ENCODE results near the gene CS.
A peak's percentile ranks its signal among the peaks of the same experiment; 100 is the strongest.

Gene CS

GRCh38 chr12:56242986-56243385, 57.1 kb downstream of the CS start:
- DNase-seq, result no peak

DNA sequence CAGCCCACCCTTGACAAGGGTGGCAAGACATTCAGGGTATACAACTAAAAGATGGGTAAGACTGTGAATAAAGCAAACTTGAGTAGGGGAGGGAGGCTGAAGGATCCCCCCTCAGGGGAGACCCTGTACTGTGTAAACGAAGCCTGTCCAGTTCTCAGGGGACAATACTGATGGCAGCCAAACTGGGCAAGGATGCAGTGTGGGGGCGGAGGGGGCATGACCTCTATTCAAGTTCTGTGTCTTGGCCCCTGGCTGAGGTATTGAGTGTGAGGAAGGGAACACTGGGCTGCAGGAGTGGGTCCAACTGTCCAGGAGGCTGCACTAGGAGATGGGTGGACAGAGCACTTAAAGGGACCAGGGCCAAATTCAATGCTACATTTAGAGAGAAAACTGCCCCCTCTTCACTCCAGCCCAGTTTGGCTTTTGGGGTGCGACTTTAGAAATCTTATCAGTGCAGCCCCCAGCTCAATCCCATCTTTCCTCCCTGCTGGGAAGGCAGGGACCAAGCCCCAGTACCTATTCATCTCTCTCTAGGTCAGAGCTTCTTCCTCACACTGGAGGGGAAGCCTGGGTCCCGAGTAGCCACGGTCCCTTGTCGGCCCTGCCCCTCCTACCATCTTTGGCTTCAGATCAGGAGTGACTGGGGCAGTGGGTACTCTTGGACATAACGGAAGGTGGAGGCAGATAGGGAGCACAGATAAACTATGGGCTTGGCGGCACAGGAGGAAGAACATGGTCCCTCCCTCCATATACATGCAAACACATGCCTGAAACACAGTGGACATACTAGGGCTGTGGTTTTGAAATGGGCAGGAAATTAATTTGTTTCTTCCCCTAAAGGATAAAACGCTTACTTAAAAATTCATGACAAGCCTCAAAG, 58.5 kb downstream of the CS start:
- peak; percentile 49 for DNase-seq

- no peak for DNase-seq
Measured at GRCh38 chr12:56237552-56237951, 62.6 kb downstream of the CS start.

- DNase-seq, result no peak
Measured at GRCh38 chr12:56236985-56237384, 63.1 kb downstream of the CS start.

DNA sequence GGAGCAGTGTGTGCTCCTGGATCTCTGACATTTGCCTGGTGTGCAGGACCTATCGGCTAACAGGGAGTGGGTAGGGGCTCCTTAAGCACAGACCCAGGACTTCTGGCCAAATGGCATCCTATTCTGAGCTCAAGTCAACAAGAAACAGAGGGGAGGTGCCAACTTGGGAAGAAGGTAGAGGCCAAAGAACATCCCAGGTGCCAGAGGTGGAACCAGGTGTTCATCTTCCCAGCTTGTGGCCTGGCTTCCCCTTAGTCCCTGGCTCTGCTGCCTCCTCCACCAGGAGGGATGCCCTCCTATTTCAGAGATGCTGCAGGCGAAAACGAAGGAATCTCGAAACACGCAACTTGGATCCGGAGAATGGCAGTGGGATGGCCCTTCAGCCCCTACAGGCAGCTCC, 64.0 kb downstream of the CS start:
- DNase-seq, result no peak

GRCh38 chr12:56234746-56235436, 65.2 kb downstream of the CS start:
- no peak for DNase-seq

DNA sequence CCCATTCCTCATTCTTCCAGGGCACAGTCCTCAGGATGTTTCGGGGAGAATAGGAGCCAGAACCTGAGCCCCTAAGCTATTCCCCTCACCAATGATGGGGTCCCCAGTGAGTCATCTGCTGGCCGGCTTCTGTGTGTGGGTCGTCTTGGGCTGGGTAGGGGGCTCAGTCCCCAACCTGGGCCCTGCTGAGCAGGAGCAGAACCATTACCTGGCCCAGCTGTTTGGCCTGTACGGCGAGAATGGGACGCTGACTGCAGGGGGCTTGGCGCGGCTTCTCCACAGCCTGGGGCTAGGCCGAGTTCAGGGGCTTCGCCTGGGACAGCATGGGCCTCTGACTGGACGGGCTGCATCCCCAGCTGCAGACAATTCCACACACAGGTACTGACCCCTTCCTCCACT, 68.9 kb downstream of the CS start:
- DNase-seq, result no peak

DNA sequence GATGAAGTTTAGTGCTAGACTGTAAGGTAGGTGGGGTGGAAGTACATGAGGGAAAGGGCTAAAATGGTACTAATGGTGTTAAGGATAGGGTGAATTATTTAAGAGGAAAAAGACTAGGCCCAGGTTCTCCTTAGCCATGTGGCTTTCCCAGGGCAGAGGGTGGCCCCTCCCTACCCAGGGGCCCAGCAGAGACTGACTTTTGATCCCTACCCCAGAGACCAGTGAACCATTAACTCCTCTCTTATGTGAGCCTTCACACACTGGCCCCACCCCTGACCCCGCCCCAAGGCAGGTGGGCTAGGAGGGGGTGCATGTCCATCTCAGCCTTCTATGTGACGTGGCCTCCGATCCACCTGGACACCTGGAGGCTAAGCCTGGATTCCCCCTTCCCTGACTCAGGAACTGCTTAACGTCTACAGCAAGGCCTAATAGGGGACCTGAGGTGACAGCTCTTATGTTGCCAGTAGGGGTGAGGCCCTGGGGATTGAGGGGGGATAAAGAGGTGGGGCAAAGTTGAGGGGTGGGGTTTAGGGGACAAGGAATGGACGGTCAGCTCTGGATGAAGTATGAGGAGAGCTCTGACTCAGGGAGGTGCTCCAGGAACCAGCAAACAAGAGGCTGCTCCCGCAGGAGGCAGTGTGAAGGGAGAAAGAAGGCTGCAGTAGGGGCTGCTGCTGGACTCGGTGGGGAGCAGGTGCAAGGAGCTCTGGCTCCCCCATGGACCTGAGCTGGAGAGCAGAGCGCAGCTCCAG, 69.5 kb downstream of the CS start:
- no peak for DNase-seq

DNA sequence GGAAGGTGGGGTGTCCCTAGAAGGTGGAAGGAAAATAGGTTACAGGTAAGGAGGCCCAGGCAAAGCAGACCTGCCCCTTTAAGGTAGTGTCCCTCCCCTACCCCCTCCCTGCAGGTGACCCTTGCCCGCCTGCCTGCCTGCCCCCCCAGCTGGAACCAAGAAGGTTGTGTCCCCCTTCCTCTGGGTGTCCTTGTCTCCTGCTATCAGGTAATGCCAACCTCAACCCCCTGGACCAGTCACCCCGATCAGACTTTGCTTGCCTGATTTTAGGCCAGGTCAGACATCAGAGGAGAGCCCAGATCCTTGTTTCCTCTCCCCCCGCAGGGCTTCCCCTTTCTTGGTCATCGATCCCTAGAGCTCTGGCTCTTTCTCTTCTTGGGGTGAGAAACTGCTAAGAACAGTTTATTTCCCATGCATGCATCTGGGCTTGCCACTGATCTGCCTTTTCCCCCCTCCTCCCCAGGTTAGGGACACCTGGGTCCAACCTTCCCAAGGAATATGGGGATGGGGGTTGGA, 70.2 kb downstream of the CS start, which contains the start of gene SLC39A5:
TSS of gene SLC39A5 (plus strand) at position 136 of the 516 bp plus-strand sequence. CDS start 1,224 bp downstream, outside the sequence.
- no peak for DNase-seq

DNA sequence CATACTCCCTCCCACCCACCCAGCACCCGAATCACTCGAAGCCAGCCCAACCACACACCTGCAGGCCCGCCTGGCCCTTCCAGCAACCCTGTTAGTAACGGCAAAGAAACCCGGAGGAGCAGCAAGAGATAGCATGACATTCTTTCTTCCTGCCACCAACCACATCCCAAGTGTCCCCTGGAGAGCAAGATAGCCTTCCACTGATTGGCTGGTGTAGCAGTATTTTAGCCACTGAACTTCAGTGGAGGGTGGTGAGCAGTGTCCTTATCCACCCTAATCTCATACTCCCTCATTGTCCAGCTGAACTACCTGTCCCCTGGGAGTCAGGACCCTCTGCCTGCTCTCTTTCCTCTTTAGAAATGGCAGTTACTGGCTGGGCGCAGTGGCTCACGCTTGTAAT, 71.0 kb downstream of the CS start:
- DNase-seq, result no peak

DNA sequence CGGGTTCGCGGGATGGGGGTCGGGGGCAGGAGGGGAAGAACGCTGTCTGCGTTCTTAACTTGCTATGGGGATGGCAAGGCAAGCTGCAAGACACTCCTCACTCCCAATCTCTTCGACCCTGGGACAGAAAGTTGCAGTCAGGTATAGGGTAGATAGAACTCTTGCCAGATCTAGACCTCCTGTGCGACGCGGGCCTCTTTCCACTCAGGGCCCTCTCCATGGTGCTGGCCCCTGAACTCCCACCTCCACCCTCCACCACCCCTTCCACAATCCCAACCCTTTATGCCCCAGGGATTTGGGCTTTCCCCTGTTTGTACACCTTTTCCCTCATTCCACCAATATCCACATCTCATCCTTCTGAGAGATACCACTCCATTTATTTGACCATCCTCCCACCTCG, 75.2 kb downstream of the CS start:
- no peak for DNase-seq

GRCh38 chr12:56224102-56224701, 75.9 kb downstream of the CS start, which contains the start of gene NABP2:
NABP2 (plus strand) TSS chr12:56224342; CDS start chr12:56224857, 515 bp downstream.
- peak; percentile 97 for DNase-seq

GRCh38 chr12:56223571-56224101, 76.5 kb downstream of the CS start:
- DNase-seq, result no peak

GRCh38 chr12:56222531-56222895, 77.6 kb downstream of the CS start:
- peak; percentile 60 for DNase-seq

DNA sequence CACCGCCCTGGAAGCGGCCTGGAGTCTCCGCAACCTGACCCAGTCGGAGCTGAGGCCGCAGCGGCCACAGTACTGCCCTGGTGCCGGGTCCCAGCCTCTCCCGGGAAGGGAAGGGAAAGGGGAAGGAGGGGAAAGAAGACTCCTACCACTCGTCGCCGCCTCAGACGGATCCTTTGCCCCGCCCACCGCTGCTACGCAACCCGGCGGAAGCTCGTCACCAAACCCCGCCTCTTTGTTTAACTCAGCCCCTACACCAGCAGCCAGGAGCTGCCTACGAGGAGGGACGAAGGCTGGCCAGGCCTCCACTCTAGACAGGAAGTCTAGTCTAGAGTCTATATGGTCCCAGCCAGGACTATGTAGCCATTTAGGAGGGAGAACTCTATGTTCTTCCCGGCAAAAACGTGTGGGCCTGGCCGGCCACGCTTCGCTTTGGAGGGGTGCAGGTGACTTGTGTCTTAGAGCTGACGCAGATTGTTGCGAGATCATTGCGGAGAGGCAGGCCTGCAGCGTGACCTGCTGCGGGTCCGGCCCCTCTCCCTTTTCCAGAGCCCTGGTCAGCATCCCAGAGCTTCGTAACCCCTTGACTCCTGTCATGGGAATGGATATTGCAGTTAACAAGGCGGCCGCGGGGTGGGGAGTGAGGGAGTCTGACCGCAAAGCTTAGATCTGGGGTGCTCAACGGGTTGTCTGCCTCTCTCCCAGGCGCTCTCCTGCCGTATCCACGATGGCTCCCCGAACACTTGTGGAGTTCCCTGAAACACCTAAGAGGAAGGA, 78.2 kb downstream of the CS start, which contains the start of gene RNF41:
TSS of gene RNF41 (minus strand) at position 166 of the 774 bp plus-strand sequence. CDS start 7,875 bp downstream, outside the sequence.
- DNase-seq, result peak; percentile 96

All from hematopoietic multipotent progenitor cell treated with erythropoietin and hydrocortisone succinate and interleukin-3 and kit ligand, for 8 days (in vitro differentiated cells).